PC-9 (cell line): ENCODE measurements around the gene SLC6A8. TPM values are rescaled to one million over a fixed set of nuclear protein-coding genes. Genes with fewer than 3 reads are reported as not detected.

Experiments
- BruUV-seq: library from RNA; stranded (reverse); fragments of 400-500 nt; replicated peaks from 2 replicates; lab custom pipeline; 2021; lab: Mats Ljungman, UMichigan
- CTCF ChIA-PET: fragments of 300-600 bp; sonication (Branson Sonifier 250); formaldehyde crosslinking; loops from one replicate; lab custom pipeline; 2022; ENCODE audit warnings: antibody characterized with exemption; lab: Charles Lee
- POLR2A ChIA-PET: fragments of 300-600 bp; sonication (Branson Sonifier 250); formaldehyde crosslinking; loops from one replicate; lab custom pipeline; 2022; ENCODE audit warnings: antibody characterized with exemption; ENCODE audit not compliant: unreplicated experiment; lab: Charles Lee
- DNase-seq, 2 experiments: peaks; one replicate each; pipeline versions ENCODE4 v3.0.0 to v3.0.0-alpha.2; 2015 to 2022; ENCODE audit warnings: mixed read lengths in 1 of 2
- H2AFZ ChIP-seq: fragments of 200-600 bp; sonication (generic); 2 replicates; pipeline ENCODE4 v1.8.1; 2017; ENCODE audit warnings: antibody characterized with exemption
- H3F3A ChIP-seq: fragments of 200-600 bp; sonication (generic); 2 replicates; pipeline ENCODE4 v1.8.1; 2017; ENCODE audit warnings: antibody characterized with exemption, mild to moderate bottlenecking, low read depth; ENCODE audit not compliant: insufficient read depth
- H3K27ac ChIP-seq: fragments of 200-600 bp; sonication (generic); 2 replicates; pipeline ENCODE4 v1.6.1; 2016; ENCODE audit warnings: mixed run types
- H3K27me3 ChIP-seq: fragments of 200-600 bp; sonication (generic); 2 replicates; pipeline ENCODE4 v1.6.1; 2016; ENCODE audit warnings: low read depth, mixed run types; ENCODE audit not compliant: insufficient read depth
- H3K36me3 ChIP-seq: fragments of 200-600 bp; sonication (generic); 2 replicates; pipeline ENCODE4 v1.6.1; 2016; ENCODE audit warnings: low read depth, mixed run types
- H3K4me1 ChIP-seq: fragments of 200-600 bp; sonication (generic); replicated peaks from 2 replicates; pipeline ENCODE4 v1.6.1; 2016; ENCODE audit warnings: mixed run types; ENCODE audit not compliant: insufficient read depth
- H3K4me2 ChIP-seq: fragments of 200-600 bp; sonication (generic); 2 replicates; pipeline ENCODE4 v1.6.1; 2017; ENCODE audit warnings: mixed run types
- H3K4me3 ChIP-seq: fragments of 200-600 bp; sonication (generic); 2 replicates; pipeline ENCODE4 v1.6.1; 2016; ENCODE audit warnings: mixed run types
- H3K79me2 ChIP-seq: fragments of 200-600 bp; sonication (generic); 2 replicates; pipeline ENCODE4 v1.6.1; 2017; ENCODE audit warnings: low read depth, mixed run types
- H3K9me2 ChIP-seq: fragments of 200-600 bp; sonication (generic); 2 replicates; pipeline ENCODE4 v1.8.1; 2017; ENCODE audit warnings: mild to moderate bottlenecking; ENCODE audit not compliant: insufficient read depth
- H3K9me3 ChIP-seq: fragments of 200-600 bp; sonication (generic); 2 replicates; pipeline ENCODE4 v1.8.1; 2016; ENCODE audit warnings: low read depth; ENCODE audit not compliant: insufficient read depth
- H4K20me1 ChIP-seq: fragments of 200-600 bp; sonication (generic); 2 replicates; pipeline ENCODE4 v1.8.1; 2017; ENCODE audit not compliant: insufficient read depth
- EZH2 ChIP-seq: fragments of 200-600 bp; sonication (generic); IDR thresholded peaks from 2 replicates; pipeline ENCODE4 v1.8.0; 2017; ENCODE audit warnings: antibody characterized with exemption, low read depth
- intact Hi-C: fragments of 100-400 bp; cut with micrococcal nuclease; formaldehyde crosslinking; loops from one replicate; pipeline ENCODE4 v1.10.0; 2022; ENCODE audit not compliant: unreplicated experiment
- total RNA-seq: library from RNA; stranded (reverse); gene quantifications from 2 replicates; pipeline ENCODE4 v1.2.3, GENCODE V29; 2021
- TF ChIP-seq, protein P1 (sequence below): fragments of 200-600 bp; sonication (generic); conservative IDR thresholded peaks from 2 replicates; pipeline ENCODE4 v1.6.1; 2017; ENCODE audit warnings: mixed run types, antibody characterized with exemption, mild to moderate bottlenecking, moderate library complexity

SLC6A8 gene
- total RNA-seq, 1 experiment from 2014 or later = 40.5 TPM

GRCh38 chrX:153641627-153642026 is 46.1 kb upstream of the SLC6A8 start:
- no peak overlapping the region for H3K27ac ChIP-seq
- BruUV-seq = no TSS peak
- H3K36me3 ChIP-seq = no peaks in the 10 kb centered on the region
- POLR2A ChIA-PET = no interaction called here
- H3K9me3 ChIP-seq = no peaks in the 10 kb centered on the region
- no peak for DNase-seq
- H3K27me3 ChIP-seq = peaks cover 29% of the 10 kb centered on the region
- no peak for TF ChIP-seq EZH2
- TF ChIP-seq, protein P1, sequence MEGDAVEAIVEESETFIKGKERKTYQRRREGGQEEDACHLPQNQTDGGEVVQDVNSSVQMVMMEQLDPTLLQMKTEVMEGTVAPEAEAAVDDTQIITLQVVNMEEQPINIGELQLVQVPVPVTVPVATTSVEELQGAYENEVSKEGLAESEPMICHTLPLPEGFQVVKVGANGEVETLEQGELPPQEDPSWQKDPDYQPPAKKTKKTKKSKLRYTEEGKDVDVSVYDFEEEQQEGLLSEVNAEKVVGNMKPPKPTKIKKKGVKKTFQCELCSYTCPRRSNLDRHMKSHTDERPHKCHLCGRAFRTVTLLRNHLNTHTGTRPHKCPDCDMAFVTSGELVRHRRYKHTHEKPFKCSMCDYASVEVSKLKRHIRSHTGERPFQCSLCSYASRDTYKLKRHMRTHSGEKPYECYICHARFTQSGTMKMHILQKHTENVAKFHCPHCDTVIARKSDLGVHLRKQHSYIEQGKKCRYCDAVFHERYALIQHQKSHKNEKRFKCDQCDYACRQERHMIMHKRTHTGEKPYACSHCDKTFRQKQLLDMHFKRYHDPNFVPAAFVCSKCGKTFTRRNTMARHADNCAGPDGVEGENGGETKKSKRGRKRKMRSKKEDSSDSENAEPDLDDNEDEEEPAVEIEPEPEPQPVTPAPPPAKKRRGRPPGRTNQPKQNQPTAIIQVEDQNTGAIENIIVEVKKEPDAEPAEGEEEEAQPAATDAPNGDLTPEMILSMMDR = no peak
- H3K9me2 ChIP-seq = no peaks in the 10 kb centered on the region
- no peak overlapping the region for H2AFZ ChIP-seq
- no peaks in the 10 kb centered on the region for H4K20me1 ChIP-seq
- CTCF ChIA-PET = no interaction called here
- H3K4me1 ChIP-seq = peaks cover 9% of the 10 kb centered on the region
- no peaks in the 10 kb centered on the region for H3K79me2 ChIP-seq
- no peaks in the 10 kb centered on the region for H3F3A ChIP-seq
- intact Hi-C loops = no loop called here
- H3K4me3 ChIP-seq = no peak overlapping the region
- no peak overlapping the region for H3K4me2 ChIP-seq

- no peaks in the 10 kb centered on the region for H3K9me2 ChIP-seq
- peaks cover 9% of the 10 kb centered on the region for H3K4me1 ChIP-seq
- peaks cover 28% of the 10 kb centered on the region for H3K27me3 ChIP-seq
- H3F3A ChIP-seq = no peaks in the 10 kb centered on the region
- H4K20me1 ChIP-seq = no peaks in the 10 kb centered on the region
- no peaks in the 10 kb centered on the region for H3K36me3 ChIP-seq
- intact Hi-C loops = no loop called here
- no peak for DNase-seq
- no peak overlapping the region for H2AFZ ChIP-seq
- no peaks in the 10 kb centered on the region for H3K9me3 ChIP-seq
- H3K4me2 ChIP-seq = no peak overlapping the region
- TF ChIP-seq EZH2 = no peak
- TF ChIP-seq, protein P1 = no peak
- no peak overlapping the region for H3K27ac ChIP-seq
- CTCF ChIA-PET = no interaction called here
- no TSS peak for BruUV-seq
- H3K4me3 ChIP-seq = no peak overlapping the region
- POLR2A ChIA-PET = no interaction called here
- H3K79me2 ChIP-seq = no peaks in the 10 kb centered on the region
These were observed 45.6 kb upstream of the SLC6A8 start for GRCh38 chrX:153642051-153642654.

DNA sequence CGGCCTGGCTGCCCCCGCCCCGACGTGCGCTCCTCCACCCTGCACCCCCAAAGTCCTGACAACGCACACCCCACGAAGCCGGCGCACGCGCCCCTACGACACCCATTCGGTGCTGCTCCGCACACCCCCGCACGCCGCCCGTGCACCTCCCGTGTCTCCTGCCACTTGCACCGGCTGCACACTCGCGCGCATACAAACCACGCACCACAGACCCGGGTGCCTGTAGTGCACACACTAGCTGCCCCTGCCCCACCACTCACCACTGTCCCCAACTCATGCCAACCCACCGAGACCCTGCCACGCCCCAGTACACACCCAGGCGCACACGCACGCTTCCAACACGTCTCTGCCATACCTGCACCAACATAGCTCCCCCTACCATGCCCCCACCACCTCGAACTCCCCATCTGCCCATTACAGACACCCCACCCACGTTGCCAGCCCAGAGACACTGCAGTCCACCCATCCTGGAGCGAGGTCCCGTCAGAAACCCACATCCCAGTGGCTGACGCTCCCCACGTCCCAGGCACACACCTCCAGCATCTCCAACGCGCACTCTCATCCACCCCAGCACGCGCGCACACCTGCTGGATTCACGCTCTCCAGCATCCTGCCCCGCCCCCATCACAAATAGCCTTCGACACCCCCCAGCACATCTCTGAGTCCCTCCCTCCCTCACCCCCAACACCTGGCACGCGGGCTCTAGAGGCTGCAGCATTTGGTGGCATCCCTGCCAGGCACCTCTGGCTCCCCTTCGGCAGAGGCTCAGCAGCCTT is 44.9 kb upstream of the SLC6A8 start:
- no peak overlapping the region for H3K4me2 ChIP-seq
- H3K9me2 ChIP-seq = no peaks in the 10 kb centered on the region
- no peak overlapping the region for H2AFZ ChIP-seq
- TF ChIP-seq, protein P1 = no peak
- no peak for TF ChIP-seq EZH2
- POLR2A ChIA-PET = no interaction called here
- peaks cover 9% of the 10 kb centered on the region for H3K4me1 ChIP-seq
- H3K36me3 ChIP-seq = no peaks in the 10 kb centered on the region
- H3K27ac ChIP-seq = no peak overlapping the region
- peaks cover 22% of the 10 kb centered on the region for H3K27me3 ChIP-seq
- DNase-seq = no peak
- no peaks in the 10 kb centered on the region for H4K20me1 ChIP-seq
- no peaks in the 10 kb centered on the region for H3K9me3 ChIP-seq
- intact Hi-C loops = no loop called here
- H3K4me3 ChIP-seq = no peak overlapping the region
- BruUV-seq = no TSS peak
- H3K79me2 ChIP-seq = no peaks in the 10 kb centered on the region
- no peaks in the 10 kb centered on the region for H3F3A ChIP-seq
- CTCF ChIA-PET = no interaction called here
